Cardiac fibroblast (primary cell): ENCODE measurements around the gene PITPNM1.

Experiments used
- DNase-seq, 2 donors: peaks; one replicate each; pipeline versions ENCODE4 v3.0.0 to v3.0.0-alpha.2; 2010; ENCODE audit warnings: low read depth in 2 of 2
- H3K4me3 ChIP-seq, 2 donors: replicated peaks in 1 of 2; 1 replicate in 1 of 2; 2 replicates in 1 of 2; pipeline ENCODE4 v1.5.1; 2011; ENCODE audit warnings: low read depth in 2 of 2, low read length in 2 of 2, mild to moderate bottlenecking in 2 of 2, moderate library complexity in 1 of 2
- CTCF ChIP-seq: IDR thresholded peaks from one replicate; pipeline ENCODE4 v1.5.1; 2011; ENCODE audit warnings: low read depth, mild to moderate bottlenecking, low read length, inconsistent platforms

The PITPNM1 gene

GRCh38 chr11:67523556-67524479, 18.7 kb upstream of the PITPNM1 start:
- no peak overlapping the region for H3K4me3 ChIP-seq
- TF ChIP-seq CTCF: no peak
- DNase-seq: no peak

GRCh38 chr11:67522844-67523555, 17.8 kb upstream of the PITPNM1 start, which contains the start of gene CABP2:
Gene CABP2 (minus strand): TSS chr11:67523446. CDS start chr11:67523326, 120 bp downstream.
- H3K4me3 ChIP-seq: no peak within 1 kb of the TSS
- DNase-seq: no peak
- no peak for TF ChIP-seq CTCF

GRCh38 chr11:67522338-67522737, 17.2 kb upstream of the PITPNM1 start:
- no peak for TF ChIP-seq CTCF
- no peak for DNase-seq
- no peak overlapping the region for H3K4me3 ChIP-seq

GRCh38 chr11:67521924-67522323, 16.8 kb upstream of the PITPNM1 start:
- no peak for DNase-seq
- H3K4me3 ChIP-seq: no peak overlapping the region
- TF ChIP-seq CTCF: no peak

GRCh38 chr11:67520856-67521824, 16.0 kb upstream of the PITPNM1 start:
- no peak overlapping the region for H3K4me3 ChIP-seq
- TF ChIP-seq CTCF: no peak
- DNase-seq: no peak

GRCh38 chr11:67519726-67520125, 14.6 kb upstream of the PITPNM1 start:
- no peak for TF ChIP-seq CTCF
- no peak for DNase-seq

More at GRCh38 chr11:67519726-67520125, 14.6 kb upstream of the PITPNM1 start:
- no peak overlapping the region for H3K4me3 ChIP-seq
